Esophagus muscularis mucosa (tissue), 4 donors: Measurements from ENCODE around the gene GSTK1.

ENCODE experiments used
- EP300 ChIP-seq: sonication (generic); formaldehyde crosslinking; IDR thresholded peaks from one replicate; pipeline ENCODE4 v1.6.1; 2017; ENCODE audit warnings: antibody characterized with exemption
- POLR2A ChIP-seq: fragments of 450-650 bp; IDR thresholded peaks from one replicate; pipeline ENCODE4 v1.6.1; 2017; ENCODE audit warnings: antibody characterized with exemption, moderate library complexity, mild to moderate bottlenecking, low read depth
- POLR2AphosphoS5 ChIP-seq, 2 donors: sonication (generic); formaldehyde crosslinking; IDR thresholded peaks; one replicate each; pipeline ENCODE4 v1.6.1; 2017; ENCODE audit warnings: antibody characterized with exemption in 2 of 2
- TF ChIP-seq, protein P1 (sequence below), 3 experiments: fragments of 200-600 bp in 2 of 3; fragments of 450-650 bp in 1 of 3; sonication (generic) in 2 of 3; IDR thresholded peaks; one replicate each; pipeline ENCODE4 v1.5.1; 2017 to 2019; ENCODE audit warnings: antibody characterized with exemption in 3 of 3, mild to moderate bottlenecking in 2 of 3, moderate library complexity in 1 of 3

DNA sequence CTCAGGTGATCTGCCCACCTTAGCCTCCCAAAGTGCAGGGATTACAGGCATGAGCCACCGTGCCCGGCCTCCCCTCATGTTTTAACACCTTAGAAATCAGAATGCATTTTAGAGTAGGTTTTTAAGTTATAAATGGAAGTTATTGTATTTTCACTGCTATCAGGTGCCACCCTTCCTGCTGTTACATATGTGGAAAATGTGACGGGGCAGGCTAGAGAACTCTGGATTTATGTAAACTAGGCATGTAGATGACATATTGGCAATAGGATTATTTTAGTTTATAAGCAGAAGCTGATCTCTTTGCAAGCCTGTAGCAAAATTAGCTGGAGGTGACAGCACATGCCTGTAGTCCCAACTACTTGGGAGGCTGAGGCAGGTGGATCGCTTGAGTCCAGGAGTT, 27.1 kb downstream of the GSTK1 start:
- TF ChIP-seq POLR2A (no peak), POLR2AphosphoS5 (IDR thresholded peaks at IDR 0.05) (no peak), EP300 (no peak)
- TF ChIP-seq, protein P1, sequence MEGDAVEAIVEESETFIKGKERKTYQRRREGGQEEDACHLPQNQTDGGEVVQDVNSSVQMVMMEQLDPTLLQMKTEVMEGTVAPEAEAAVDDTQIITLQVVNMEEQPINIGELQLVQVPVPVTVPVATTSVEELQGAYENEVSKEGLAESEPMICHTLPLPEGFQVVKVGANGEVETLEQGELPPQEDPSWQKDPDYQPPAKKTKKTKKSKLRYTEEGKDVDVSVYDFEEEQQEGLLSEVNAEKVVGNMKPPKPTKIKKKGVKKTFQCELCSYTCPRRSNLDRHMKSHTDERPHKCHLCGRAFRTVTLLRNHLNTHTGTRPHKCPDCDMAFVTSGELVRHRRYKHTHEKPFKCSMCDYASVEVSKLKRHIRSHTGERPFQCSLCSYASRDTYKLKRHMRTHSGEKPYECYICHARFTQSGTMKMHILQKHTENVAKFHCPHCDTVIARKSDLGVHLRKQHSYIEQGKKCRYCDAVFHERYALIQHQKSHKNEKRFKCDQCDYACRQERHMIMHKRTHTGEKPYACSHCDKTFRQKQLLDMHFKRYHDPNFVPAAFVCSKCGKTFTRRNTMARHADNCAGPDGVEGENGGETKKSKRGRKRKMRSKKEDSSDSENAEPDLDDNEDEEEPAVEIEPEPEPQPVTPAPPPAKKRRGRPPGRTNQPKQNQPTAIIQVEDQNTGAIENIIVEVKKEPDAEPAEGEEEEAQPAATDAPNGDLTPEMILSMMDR (IDR thresholded peaks at IDR 0.05): no peak
